RPMI8226 (cell line): ENCODE measurements around the gene CACNA2D4.
"Not testable (repeated sequence)": the region's sequence is repeated elsewhere in the genome, so short reads cannot be mapped to it uniquely, and the experiment has no call there.

Experiments used
- DNase-seq: peaks from one replicate; pipeline ENCODE4 v3.0.0-alpha.2; 2015

The CACNA2D4 gene

DNA sequence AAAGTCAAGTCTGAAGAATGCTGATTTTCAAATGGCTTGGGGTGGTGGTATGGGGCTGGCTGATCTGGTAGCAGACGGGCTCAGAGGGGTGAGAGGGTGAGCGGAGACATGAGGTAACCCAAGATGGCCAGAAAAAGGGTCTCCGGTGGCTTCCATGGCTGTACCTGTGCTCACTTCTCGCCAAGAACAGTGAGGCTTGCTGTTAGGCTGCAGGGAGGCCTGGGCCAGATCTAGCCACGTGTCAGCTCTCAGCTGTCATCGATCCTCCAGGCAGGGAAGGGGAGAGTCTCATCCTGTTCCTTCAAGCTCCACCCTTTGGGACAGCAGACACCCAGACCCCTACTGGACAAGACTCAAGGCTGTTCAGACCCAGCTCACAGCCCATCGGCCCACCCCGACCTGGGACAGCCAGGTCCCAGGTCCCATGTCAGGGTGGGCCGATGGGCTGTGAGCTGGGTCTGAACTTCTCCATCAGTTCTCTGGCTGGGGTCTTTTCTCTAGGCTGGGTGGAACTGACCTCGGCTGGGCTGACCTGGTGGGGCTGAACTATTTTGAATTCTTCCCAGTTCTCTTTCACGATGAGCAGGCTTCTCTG lies 89.0 kb downstream of the CACNA2D4 start:
- no peak for DNase-seq

GRCh38 chr12:1828856-1829255 lies 89.6 kb downstream of the CACNA2D4 start:
- no peak for DNase-seq

DNA sequence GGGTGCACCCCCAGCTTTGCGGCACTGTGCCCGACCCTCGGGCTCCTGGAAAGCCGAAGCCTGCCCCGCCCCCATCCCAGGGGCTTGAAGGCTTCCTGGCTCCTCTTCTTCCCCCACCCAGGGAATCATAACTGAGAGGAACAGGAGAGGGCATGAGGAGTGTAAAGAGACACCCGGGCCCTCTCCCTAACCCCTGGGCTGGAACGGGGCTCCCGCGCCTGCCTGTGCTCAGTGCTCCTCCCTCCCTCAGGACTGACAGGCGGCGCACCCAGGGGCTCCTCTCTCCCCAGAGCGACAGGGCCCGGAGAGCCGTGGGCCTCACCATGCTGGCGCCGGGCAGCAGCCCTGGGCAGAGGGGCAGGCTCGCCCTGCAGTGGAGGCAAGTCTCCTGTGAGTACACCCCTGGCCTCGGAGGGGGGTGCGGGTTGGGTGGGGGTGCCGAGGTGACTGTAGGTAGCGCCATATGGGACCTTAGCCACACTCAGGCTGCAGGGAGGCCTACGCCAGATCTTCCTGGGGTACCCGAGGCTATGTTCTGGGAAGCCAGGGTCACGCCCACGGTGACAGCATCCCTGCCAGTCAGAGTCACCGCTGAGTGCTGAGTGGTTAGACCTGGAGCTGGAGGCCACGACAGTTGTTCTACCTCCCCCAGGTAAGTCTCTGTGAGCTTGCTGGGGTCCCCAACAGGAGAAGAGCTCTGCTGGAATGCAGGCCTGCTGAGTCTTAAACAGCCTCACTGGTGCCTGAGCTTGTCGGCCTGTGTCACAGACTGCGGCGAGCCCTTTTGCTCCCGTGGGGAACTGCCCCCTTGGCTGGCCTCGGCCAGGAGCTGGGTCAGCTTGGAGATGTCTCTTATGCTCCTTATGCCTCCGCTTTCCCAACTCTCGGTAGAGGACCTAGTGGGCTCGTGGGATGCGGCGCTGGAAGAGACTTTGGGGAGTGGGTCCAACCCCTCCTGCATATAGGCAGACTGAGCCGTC lies 90.3 kb downstream of the CACNA2D4 start:
- no peak for DNase-seq

GRCh38 chr12:1826867-1827705 lies 91.4 kb downstream of the CACNA2D4 start:
- no peak for DNase-seq

DNA sequence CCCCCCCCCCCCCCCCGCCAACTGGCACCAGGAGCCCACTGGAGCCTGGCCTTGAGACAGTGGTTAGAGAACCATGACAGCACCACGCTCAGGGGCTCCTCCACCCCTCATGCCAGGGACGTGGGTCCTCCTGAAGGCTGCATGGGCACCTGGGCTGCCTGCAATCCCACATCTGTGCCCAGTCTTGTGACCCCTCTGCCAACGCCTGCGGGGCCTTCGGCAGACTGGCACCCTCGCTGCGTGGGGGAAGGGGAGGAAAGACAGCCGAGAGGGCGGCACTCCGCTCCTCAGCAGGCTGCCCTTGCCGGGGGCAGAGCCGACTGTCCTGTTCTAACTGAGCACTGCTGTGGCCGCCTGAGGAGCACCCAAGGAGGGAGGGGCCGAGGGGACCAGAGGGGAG lies 92.1 kb downstream of the CACNA2D4 start:
- DNase-seq = no peak

GRCh38 chr12:1825382-1826102 lies 92.9 kb downstream of the CACNA2D4 start:
- peak; percentile 16 for DNase-seq

GRCh38 chr12:1823237-1823636 lies 95.2 kb downstream of the CACNA2D4 start:
- DNase-seq = no peak

DNA sequence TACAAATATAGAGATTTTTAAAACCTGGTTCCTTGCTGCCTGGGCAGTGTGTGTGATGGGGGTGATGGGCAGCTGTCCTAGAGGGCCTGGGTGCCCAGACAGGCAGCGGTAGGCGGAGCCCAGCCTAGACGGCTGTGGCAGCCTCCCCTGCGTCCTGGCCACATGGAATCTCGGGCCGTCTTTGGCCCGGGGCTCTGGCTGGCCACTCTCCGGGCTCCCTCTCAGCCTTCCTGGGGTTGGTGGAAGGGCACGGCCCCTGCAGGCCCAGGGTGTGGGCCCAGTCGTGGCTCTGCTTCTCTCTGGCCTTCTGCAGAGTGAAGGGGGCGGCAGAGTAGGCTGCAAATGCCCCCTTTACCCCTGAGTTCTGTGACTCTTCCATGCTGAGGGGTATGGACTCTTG lies 95.8 kb downstream of the CACNA2D4 start:
- no peak for DNase-seq

DNA sequence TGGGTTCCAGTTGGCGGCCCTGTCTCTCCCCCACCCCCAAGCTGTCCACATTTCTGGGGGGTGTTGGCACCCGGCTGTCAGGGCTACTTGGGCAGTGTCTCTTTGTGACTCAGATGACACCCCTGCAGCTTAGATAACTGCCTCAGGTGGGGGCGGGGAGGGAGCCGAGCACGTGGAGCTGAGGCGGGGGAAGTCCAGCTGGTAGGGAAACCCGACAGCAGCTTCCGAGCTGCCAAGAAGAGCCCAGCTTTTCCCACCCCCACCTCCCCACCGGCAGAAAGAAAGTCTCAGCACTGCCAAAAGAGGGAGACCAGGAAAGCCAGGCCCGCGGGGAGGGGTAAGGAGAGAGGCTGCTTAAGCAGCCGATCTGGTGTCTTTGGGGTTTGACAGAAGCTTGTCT lies 96.6 kb downstream of the CACNA2D4 start:
- no peak for DNase-seq

DNA sequence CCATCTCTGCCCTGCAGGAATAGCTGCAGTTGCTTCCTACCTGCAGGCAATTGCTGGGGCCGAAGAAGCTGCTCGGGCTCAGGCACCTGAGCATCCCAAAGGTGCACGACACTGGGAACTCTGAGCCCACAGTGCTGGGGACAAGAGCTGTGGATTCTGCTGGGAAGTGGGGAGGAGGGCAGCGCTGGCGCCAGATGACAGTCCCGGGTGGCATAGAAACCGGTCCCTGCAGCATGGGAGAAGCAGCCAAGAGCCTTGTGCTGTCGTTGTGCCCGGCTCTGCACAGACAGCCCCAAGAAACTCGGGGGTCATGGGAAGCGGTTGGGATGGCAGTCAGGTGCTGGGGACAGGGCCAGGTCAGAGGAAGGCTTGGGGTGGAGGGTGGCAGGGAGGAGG lies 97.6 kb downstream of the CACNA2D4 start:
- no peak for DNase-seq

DNA sequence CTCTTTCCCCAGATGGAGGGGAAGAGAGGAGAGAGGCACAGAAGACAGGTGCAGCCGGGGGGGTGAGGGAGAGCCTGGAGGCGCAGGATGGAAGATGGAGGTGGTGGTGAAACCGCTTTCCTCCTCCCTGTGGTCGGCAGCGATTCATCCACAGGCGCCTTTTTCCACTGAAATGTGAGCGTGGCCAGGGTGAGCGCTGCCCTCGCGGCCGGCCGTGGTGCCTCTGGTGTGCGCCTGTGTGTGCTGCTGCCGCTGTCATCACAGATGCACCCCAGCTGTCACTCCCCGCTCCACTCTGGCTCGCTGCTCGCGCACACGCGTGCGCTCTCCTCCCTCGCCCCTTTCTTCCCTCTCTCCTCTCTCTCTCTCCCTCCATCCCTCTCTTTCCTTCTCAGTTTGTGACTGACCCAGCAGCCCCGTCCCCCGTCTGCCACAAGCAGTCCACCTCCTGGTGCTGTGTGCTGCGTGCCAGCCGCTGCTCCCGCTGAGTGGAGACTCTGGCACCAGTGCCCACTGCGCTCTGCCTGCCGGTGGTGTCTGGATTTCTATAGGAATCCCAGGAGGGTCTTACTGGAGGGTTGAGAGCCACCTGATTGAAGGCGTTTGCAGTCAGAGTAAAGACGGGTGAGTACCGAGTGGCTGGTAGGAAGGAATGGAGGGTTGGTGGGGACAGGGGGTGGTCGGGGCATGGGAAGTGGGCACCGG lies 98.1 kb downstream of the CACNA2D4 start, which contains the start of gene LRTM2:
LRTM2 (plus strand) TSS at position 375 of the 705 bp plus-strand sequence. CDS start 7,584 bp downstream, outside the sequence.
- no peak for DNase-seq

DNA sequence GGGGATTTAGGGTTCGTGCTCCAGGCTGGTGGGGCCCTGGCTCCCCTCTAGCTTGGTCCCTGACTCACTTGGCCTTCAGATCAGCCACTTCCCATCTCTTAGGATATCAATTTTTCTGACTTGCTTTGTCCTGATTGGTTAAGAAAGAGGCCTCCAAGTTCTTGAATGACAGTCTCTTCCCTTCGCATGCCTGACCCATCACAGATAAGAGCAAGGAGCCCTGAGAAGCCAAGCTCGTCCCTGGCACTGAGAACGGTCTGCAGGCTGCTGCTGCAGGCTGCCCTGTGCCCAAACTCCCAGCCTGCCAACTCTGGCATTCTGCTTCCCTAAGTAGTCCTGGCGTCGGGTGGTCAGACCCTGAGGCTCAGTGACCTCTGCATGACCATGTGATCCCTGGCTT lies 98.9 kb downstream of the CACNA2D4 start:
- DNase-seq = no peak

GRCh38 chr12:1819050-1819449 lies 99.4 kb downstream of the CACNA2D4 start:
- no peak for DNase-seq

DNA sequence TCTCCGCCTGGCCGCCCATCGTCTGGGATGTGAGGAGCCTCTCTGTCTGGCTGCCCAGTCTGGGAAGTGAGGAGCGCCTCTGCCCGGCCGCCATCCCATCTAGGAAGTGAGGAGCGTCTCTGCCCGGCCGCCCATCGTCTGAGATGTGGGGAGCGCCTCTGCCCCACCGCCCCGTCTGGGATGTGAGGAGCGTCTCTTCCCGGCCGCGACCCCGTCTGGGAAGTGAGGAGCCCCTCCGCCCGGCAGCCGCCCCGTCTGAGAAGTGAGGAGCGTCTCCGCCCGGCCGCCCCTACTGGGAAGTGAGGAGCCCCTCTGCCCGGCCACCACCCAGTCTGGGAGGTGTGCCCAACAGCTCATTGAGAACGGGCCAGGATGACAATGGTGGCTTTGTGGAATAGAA lies 100.5 kb downstream of the CACNA2D4 start:
- DNase-seq = not testable (repeated sequence)

- no peak for DNase-seq
Measured at GRCh38 chr12:1816730-1817348, 101.6 kb downstream of the CACNA2D4 start.

- DNase-seq = no peak
Measured at GRCh38 chr12:1815814-1816729, 102.4 kb downstream of the CACNA2D4 start.

GRCh38 chr12:1815108-1815507 lies 103.3 kb downstream of the CACNA2D4 start:
- no peak for DNase-seq

- DNase-seq = no peak
Measured at GRCh38 chr12:1814266-1814665, 104.2 kb downstream of the CACNA2D4 start.

DNA sequence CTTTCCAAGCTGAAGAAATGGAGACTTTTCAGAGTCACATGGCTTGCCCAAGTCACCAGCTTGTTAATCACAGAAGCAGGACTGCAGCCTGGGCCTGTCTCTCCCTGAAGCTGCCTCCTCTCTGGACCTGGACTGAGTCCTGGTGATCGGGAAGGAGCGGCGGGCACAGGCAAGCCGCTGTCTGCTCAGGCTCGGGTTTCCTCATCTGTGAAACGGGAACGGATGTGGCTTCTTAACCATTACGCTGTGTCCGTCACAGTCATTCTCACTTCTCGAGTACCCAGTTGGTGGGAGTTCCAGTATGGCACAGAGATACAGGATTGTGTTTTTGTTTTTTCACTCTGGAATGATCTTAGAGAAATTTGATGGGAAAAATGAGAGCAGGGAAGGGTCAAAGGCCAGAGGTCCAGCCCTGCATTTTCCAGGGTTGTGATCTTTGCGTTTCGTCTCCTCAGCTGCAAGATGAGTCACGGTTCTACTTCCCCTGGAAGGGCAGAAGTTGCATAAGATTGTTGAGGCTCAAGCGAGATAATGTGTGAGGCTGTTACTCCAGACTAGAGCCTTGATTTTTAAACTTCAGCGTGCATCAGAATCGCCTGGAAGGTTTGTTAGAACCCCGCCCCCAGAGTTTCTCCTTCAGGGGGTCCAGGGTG lies 105.7 kb downstream of the CACNA2D4 start:
- peak; percentile 18 for DNase-seq

GRCh38 chr12:1811948-1812291 lies 106.5 kb downstream of the CACNA2D4 start:
- no peak for DNase-seq
